ENCODE measurements around the gene AMD1.

- TF ChIP-seq CTCF (conservative IDR thresholded peaks at IDR 0.05 in 1 of 2, IDR thresholded peaks at IDR 0.05 in 1 of 2; ENCODE audit: low read depth in 1 of 2, low read length in 2 of 2) (no peak), EZH2 (IDR thresholded peaks at IDR 0.05; ENCODE audit: low read length, missing control alignments) (no peak)
These were observed 18.3 kb upstream of the AMD1 start for GRCh38 chr6:110856296-110856695.
